NT2/D1 (cell line): ENCODE measurements around the gene SPEM1.

ENCODE experiments used
- SUZ12 ChIP-seq: IDR thresholded peaks from 2 replicates; pipeline ENCODE4 v1.6.1; 2011; ENCODE audit not compliant: insufficient read length, insufficient read depth; ENCODE audit errors: extremely low read depth
- ZNF274 ChIP-seq: IDR thresholded peaks from 2 replicates; pipeline ENCODE4 v1.6.1; 2011; ENCODE audit warnings: mild to moderate bottlenecking, low read depth, low read length

GRCh38 chr17:7425316-7425715, 5.2 kb downstream of the SPEM1 start, which contains the start of gene SPEM2:
- TF ChIP-seq ZNF274: no peak
- TF ChIP-seq SUZ12: no peak
